Stimulated activated naive CD8-positive, alpha-beta T cell treated with anti-CD3 and anti-CD28 coated beads, Interleukin-15, amount 100 ng/mL, for 72 hours (primary cell): ENCODE results near the gene PPM1E.
"Not testable (repeated sequence)": the region's sequence is repeated elsewhere in the genome, so short reads cannot be mapped to it uniquely, and the experiment has no call there.

Experiments
- ATAC-seq: fragments of 150-1000 bp; cut with Tn5 transposase; 2 replicates; pipeline ENCODE4 v1.10.0; 2021; ENCODE audit warnings: mild to moderate bottlenecking, moderate library complexity
- DNase-seq, 2 donors: peaks; one replicate each; pipeline ENCODE4 v3.0.0; 2021 to 2022
- H3K27ac Mint-ChIP-seq, 2 donors: one replicate each; pipeline ENCODE4 v1.8.0; 2022; ENCODE audit warnings: mild to moderate bottlenecking in 2 of 2, mixed read lengths in 2 of 2, moderate library complexity in 2 of 2
- H3K27me3 Mint-ChIP-seq: one replicate; pipeline ENCODE4 v1.8.0; 2022; ENCODE audit warnings: mixed read lengths
- H3K4me1 Mint-ChIP-seq: one replicate; pipeline ENCODE4 v1.8.0; 2022; ENCODE audit warnings: mild to moderate bottlenecking, mixed read lengths
- H3K4me3 Mint-ChIP-seq, 2 donors: one replicate each; pipeline ENCODE4 v1.8.0; 2022; ENCODE audit warnings: mild to moderate bottlenecking in 2 of 2, mixed read lengths in 2 of 2, moderate library complexity in 1 of 2
- H3K9me3 Mint-ChIP-seq, 2 donors: one replicate each; pipeline ENCODE4 v1.8.0; 2022; ENCODE audit warnings: mixed read lengths in 2 of 2

The PPM1E gene

GRCh38 chr17:58757162-58757613, 1.5 kb downstream of the PPM1E start:
- peaks cover 64% of the 10 kb centered on the region for H3K27me3 Mint-ChIP-seq

GRCh38 chr17:58758890-58759289, 3.2 kb downstream of the PPM1E start:
- H3K9me3 Mint-ChIP-seq, result no peaks in the 10 kb centered on the region
- DNase-seq (no peak), ATAC-seq (no peak)
- H3K4me1 Mint-ChIP-seq, result peaks cover 8% of the 10 kb centered on the region
- H3K27me3 Mint-ChIP-seq, result peaks cover 61% of the 10 kb centered on the region
- H3K4me3 Mint-ChIP-seq, result no peak overlapping the region
- no peak overlapping the region for H3K27ac Mint-ChIP-seq

More at GRCh38 chr17:58757162-58757613, 1.5 kb downstream of the PPM1E start:
- no peak for ATAC-seq
- H3K9me3 Mint-ChIP-seq, result no peaks in the 10 kb centered on the region
- DNase-seq, result no peak
- H3K4me3 Mint-ChIP-seq, result peak overlapping the region; percentile 85 to 97
- H3K4me1 Mint-ChIP-seq, result peaks cover 8% of the 10 kb centered on the region
- H3K27ac Mint-ChIP-seq, result no peak overlapping the region

GRCh38 chr17:58759522-58759921, 3.9 kb downstream of the PPM1E start:
- no peaks in the 10 kb centered on the region for H3K9me3 Mint-ChIP-seq
- H3K4me1 Mint-ChIP-seq, result peaks cover 8% of the 10 kb centered on the region
- DNase-seq (no peak), ATAC-seq (no peak)
- H3K27me3 Mint-ChIP-seq, result peaks cover 58% of the 10 kb centered on the region
- no peak overlapping the region for H3K27ac Mint-ChIP-seq
- no peak overlapping the region for H3K4me3 Mint-ChIP-seq

GRCh38 chr17:58760248-58760647, 4.6 kb downstream of the PPM1E start:
- Mint-ChIP-seq H3K4me1 (peaks cover 8% of the 10 kb centered on the region), H3K27ac (no peak overlapping the region), H3K4me3 (no peak overlapping the region), H3K9me3 (no peaks in the 10 kb centered on the region), H3K27me3 (peaks cover 54% of the 10 kb centered on the region)
- DNase-seq (no peak), ATAC-seq (no peak)

- ATAC-seq (no peak), DNase-seq (no peak)
- H3K27me3 Mint-ChIP-seq, result peaks cover 36% of the 10 kb centered on the region
- H3K27ac Mint-ChIP-seq, result no peak overlapping the region
- H3K4me3 Mint-ChIP-seq, result no peak overlapping the region
- no peaks in the 10 kb centered on the region for H3K4me1 Mint-ChIP-seq
- no peaks in the 10 kb centered on the region for H3K9me3 Mint-ChIP-seq
These were observed 7.6 kb downstream of the PPM1E start for GRCh38 chr17:58763263-58763662.

- Mint-ChIP-seq H3K4me3 (no peak overlapping the region), H3K9me3 (no peaks in the 10 kb centered on the region), H3K4me1 (no peaks in the 10 kb centered on the region), H3K27me3 (peaks cover 30% of the 10 kb centered on the region), H3K27ac (no peak overlapping the region)
- DNase-seq (no peak), ATAC-seq (no peak)
These were observed 8.7 kb downstream of the PPM1E start for GRCh38 chr17:58764373-58764772.

- not testable (repeated sequence) for DNase-seq, H3K27ac Mint-ChIP-seq, H3K4me3 Mint-ChIP-seq, H3K9me3 Mint-ChIP-seq, H3K4me1 Mint-ChIP-seq, ATAC-seq, H3K27me3 Mint-ChIP-seq
These were observed 22.8 kb downstream of the PPM1E start for GRCh38 chr17:58778482-58778881.

- Mint-ChIP-seq H3K9me3 (no peaks in the 10 kb centered on the region), H3K4me3 (no peak overlapping the region), H3K27ac (no peak overlapping the region), H3K4me1 (no peaks in the 10 kb centered on the region), H3K27me3 (no peaks in the 10 kb centered on the region)
- DNase-seq, result no peak
- ATAC-seq, result no peak
These were observed 23.8 kb downstream of the PPM1E start for GRCh38 chr17:58779446-58779845.

GRCh38 chr17:58783380-58783779, 27.7 kb downstream of the PPM1E start:
- Mint-ChIP-seq H3K9me3 (no peaks in the 10 kb centered on the region), H3K27ac (no peak overlapping the region), H3K4me1 (no peaks in the 10 kb centered on the region), H3K4me3 (no peak overlapping the region), H3K27me3 (no peaks in the 10 kb centered on the region)
- DNase-seq (no peak), ATAC-seq (no peak)

GRCh38 chr17:58785097-58785496, 29.4 kb downstream of the PPM1E start:
- no peak for DNase-seq
- no peak overlapping the region for H3K4me3 Mint-ChIP-seq
- ATAC-seq, result no peak
- H3K9me3 Mint-ChIP-seq, result no peaks in the 10 kb centered on the region
- H3K27ac Mint-ChIP-seq, result no peak overlapping the region
- peaks cover 6% of the 10 kb centered on the region for H3K4me1 Mint-ChIP-seq
- H3K27me3 Mint-ChIP-seq, result no peaks in the 10 kb centered on the region

GRCh38 chr17:58786586-58787295, 31.1 kb downstream of the PPM1E start:
- Mint-ChIP-seq H3K9me3 (no peaks in the 10 kb centered on the region), H3K27me3 (no peaks in the 10 kb centered on the region), H3K4me3 (no peak overlapping the region), H3K27ac (peak overlapping the region in 1 of 2 donors; percentile 74), H3K4me1 (peaks cover 6% of the 10 kb centered on the region)
- DNase-seq, result no peak
- no peak for ATAC-seq

GRCh38 chr17:58788199-58788598, 32.5 kb downstream of the PPM1E start:
- no peaks in the 10 kb centered on the region for H3K9me3 Mint-ChIP-seq
- no peaks in the 10 kb centered on the region for H3K27me3 Mint-ChIP-seq
- no peak for ATAC-seq
- peaks cover 6% of the 10 kb centered on the region for H3K4me1 Mint-ChIP-seq
- H3K27ac Mint-ChIP-seq, result no peak overlapping the region
- H3K4me3 Mint-ChIP-seq, result no peak overlapping the region
- no peak for DNase-seq

GRCh38 chr17:58789160-58789559, 33.5 kb downstream of the PPM1E start:
- peak overlapping the region in 1 of 2 donors; percentile 13 for H3K27ac Mint-ChIP-seq
- no peaks in the 10 kb centered on the region for H3K27me3 Mint-ChIP-seq
- DNase-seq (no peak), ATAC-seq (peak; percentile 43)
- H3K4me3 Mint-ChIP-seq, result no peak overlapping the region
- H3K9me3 Mint-ChIP-seq, result no peaks in the 10 kb centered on the region
- peaks cover 6% of the 10 kb centered on the region for H3K4me1 Mint-ChIP-seq

- Mint-ChIP-seq H3K27me3 (no peaks in the 10 kb centered on the region), H3K27ac (no peak overlapping the region), H3K9me3 (peaks cover 0 to 4% of the 10 kb centered on the region in 2 donors), H3K4me1 (peaks cover 6% of the 10 kb centered on the region), H3K4me3 (no peak overlapping the region)
- ATAC-seq (no peak), DNase-seq (no peak)
These were observed 34.2 kb downstream of the PPM1E start for GRCh38 chr17:58789831-58790230.

GRCh38 chr17:58794508-58794907, 38.9 kb downstream of the PPM1E start:
- H3K9me3 Mint-ChIP-seq, H3K4me3 Mint-ChIP-seq, H3K27me3 Mint-ChIP-seq, DNase-seq, H3K4me1 Mint-ChIP-seq, H3K27ac Mint-ChIP-seq, ATAC-seq: not testable (repeated sequence)

GRCh38 chr17:58802188-58802587, 46.5 kb downstream of the PPM1E start:
- ATAC-seq (no peak), DNase-seq (no peak)

GRCh38 chr17:58806046-58806445, 50.4 kb downstream of the PPM1E start:
- no peak for ATAC-seq

More at GRCh38 chr17:58802188-58802587, 46.5 kb downstream of the PPM1E start:
- H3K27ac Mint-ChIP-seq, result no peak overlapping the region
- no peak overlapping the region for H3K4me3 Mint-ChIP-seq
- peaks cover 0 to 8% of the 10 kb centered on the region in 2 donors for H3K9me3 Mint-ChIP-seq
- H3K27me3 Mint-ChIP-seq, result peaks cover 26% of the 10 kb centered on the region
- H3K4me1 Mint-ChIP-seq, result no peaks in the 10 kb centered on the region

More at GRCh38 chr17:58806046-58806445, 50.4 kb downstream of the PPM1E start:
- no peak overlapping the region for H3K27ac Mint-ChIP-seq
- no peak overlapping the region for H3K4me3 Mint-ChIP-seq
- DNase-seq, result no peak
- H3K27me3 Mint-ChIP-seq, result peaks cover 26% of the 10 kb centered on the region
- no peaks in the 10 kb centered on the region for H3K4me1 Mint-ChIP-seq
- peaks cover 0 to 8% of the 10 kb centered on the region in 2 donors for H3K9me3 Mint-ChIP-seq
